ENCODE results near the gene RFTN1.
"Not testable (repeated sequence)": the region's sequence is repeated elsewhere in the genome, so short reads cannot be mapped to it uniquely, and the experiment has no call there.

Gene RFTN1

DNA sequence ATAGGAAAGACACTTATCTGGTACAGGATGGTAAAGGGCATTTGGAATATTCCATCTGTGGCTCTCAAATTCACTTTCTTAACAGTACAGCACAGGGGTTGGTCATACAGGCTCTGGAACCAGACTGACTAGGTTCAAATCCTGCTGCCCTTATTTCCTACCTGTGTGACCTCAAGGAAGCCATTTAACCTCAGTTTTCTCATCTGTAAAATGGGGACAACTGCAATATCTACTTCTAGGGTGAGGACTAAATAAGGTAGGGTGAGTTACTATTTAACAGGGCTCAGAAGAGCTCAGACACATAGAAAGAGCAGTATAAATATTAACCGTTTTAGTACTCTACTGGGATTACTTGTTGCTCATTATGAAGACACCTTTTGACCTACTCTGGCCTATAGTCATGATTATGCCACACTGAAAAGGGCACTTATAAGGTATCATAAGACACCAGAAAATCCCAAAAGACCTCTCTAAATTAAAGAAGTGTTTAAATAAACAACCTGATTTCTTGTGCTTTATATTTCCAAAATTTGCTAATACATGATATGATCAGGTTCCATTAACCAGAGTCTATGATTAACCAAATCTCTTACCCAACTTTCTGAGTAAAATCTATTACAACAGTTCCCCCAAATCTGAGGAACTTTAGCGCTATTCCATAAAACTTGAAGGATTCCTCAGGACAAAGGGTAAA lies 6.5 kb downstream of the RFTN1 start:
- DNase-seq: no peak

DNA sequence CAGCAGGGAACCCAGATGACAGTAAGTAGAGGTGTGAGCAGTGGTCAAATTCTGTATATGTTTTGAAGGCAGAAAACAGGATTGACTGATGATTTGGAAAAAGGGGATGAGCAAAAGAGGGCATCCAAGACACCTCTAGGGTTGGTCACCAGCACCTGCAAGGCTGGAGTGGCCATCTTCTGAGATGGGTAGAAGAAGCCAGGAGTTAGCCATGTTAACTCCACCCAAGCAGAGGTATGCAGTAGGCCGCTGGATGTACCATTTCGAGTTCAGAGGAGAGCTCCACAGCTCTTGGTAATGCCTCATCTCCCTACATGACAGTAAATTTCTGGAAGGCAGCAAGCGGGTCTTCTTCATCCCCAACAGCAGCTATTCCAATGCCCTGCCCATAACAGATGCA lies 7.0 kb downstream of the RFTN1 start:
- no peak for DNase-seq

DNA sequence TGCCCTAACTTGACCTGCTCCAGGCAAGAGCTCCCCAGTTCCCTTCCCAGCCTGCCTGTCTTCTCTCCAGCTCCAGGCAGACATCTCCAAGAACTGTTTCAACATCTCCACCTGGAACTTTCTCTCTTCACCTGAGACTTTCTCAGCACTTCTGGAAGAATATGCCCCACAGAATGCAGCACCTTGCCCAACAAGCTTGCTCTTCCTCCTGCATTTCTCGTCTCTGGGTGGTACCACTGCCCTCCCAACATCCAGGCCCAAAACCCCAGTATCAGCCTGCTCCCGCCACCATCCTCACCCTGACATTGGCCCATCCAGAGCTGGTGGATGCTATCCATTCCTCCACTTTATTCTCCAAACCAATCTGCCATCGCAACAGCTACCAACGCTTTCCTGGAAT lies 8.8 kb downstream of the RFTN1 start:
- no peak for DNase-seq

DNA sequence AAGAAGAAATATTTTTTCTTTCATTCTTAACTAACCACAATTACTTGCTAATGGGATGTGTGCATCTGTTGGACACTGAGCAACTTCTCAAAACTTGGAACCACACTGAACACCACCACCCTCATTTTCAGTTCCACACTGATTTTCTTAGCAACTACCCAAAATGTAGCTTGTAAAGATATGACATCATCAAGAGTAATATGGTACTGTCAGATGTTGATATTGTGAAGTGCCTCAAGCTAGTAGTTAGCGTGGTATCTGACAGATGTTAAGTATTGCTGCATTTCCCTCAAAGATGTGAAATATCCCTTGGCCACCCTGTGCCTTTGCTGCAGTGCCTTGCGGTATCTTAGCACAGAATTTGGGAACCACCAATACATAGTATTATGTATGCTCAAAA lies 9.3 kb downstream of the RFTN1 start:
- DNase-seq: no peak

DNA sequence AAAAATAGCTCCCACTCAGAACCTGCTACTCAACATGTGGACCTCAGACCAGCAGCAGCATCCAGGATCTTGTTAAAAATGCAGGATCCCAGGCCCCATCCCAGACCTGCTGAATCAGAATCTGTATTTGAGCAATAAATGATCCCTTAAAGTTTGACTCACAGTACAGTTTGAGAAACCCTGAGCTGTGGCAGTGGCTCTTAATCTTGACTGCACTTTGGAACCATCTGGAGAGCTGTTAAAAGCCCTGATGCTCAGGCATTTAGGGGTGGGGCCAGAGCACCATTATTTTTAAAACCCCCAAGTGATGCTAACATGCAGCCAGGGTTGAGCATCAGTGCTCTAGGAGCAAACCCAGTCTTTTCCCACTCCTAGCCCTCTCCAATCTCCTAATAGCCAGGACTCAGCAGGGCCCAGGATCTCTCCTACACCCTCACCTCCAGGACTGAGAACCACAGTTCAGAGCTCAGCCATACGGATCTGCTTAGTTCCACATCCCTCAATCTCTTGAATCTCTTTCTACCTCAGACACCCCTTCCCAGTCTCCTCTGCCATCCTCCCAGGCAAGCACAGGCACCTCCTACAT lies 10.2 kb downstream of the RFTN1 start:
- DNase-seq: no peak

DNA sequence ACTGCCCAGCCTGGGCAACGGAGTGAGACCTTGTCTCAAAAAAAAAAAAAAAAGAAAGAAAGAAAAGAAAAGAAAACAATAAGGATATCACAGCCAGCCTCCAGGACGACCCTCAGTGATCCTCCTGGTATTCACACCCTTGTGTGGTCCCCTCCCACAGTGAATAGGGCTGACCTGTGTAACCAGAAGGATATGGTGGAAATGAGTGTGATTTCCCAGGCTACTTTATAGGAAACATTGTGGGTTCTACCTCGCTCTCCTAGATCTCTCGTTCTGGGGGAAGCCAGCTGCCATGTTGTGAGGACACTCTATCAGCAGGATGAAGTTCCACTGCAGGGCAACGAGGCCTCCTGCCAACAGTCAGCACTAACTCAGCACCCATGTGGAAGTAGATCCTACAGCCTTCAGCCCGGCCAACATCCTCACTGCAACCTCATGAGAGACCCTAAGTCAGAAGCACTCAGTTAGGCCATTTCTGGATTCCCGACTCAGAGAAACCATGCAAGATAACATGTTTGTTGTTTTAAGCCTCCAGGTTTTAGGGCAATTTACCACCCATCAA lies 11.1 kb downstream of the RFTN1 start:
- no peak for DNase-seq

DNA sequence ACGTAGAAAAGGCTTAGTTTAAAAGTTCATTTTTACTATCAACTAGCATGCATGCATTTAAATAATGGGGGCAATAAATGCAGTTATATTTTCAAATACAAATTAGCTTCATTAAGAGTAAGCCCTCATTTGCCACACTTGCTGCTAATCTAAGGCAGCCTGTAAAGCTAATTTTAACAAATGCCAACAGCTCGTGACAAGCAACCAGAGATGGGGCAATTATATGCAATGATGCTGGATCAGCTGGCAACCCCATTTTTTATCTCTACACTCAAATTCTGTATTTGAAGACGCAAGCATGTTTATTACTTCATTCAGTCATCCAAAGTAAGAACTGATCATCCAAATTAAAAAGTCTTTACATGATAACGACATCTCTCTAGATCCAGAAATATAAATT lies 12.1 kb downstream of the RFTN1 start:
- no peak for DNase-seq

DNA sequence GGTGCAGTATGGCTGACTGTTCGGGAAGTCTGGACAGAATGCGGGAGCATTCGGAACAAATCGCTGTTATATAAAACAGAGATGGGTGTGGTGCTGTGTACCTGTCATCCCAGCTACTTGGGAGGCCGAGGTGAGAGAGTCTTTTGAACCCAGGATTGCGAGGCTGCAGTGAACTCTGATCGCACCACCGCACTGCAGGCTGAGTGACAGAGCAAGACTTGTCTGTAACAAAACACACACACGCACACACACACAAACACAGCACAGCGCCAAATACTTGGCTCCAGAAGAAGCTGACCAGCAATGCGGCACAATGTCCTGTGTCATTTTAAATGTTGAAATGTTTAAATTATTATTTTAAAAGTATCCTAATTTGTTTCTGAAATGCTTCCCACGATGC lies 12.6 kb downstream of the RFTN1 start:
- no peak for DNase-seq

DNA sequence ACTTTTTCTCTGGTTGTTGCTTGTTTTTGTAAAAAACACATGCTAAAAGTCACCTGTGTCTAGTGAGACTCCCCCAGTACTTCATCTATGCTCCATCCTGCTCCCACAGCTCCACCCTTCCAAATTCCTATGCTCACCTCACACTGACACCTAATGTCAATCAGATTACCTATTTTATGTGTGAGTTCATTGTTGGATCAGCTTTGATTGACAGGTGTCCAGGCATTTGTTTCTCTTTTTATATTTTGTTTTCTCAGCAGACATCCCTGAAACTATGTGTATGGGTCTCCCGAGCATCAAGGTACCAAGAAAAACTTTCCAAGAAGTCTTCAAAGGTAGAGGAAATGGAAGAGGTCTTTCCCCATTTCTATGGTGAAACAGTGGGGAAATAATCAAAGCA lies 13.4 kb downstream of the RFTN1 start:
- no peak for DNase-seq

DNA sequence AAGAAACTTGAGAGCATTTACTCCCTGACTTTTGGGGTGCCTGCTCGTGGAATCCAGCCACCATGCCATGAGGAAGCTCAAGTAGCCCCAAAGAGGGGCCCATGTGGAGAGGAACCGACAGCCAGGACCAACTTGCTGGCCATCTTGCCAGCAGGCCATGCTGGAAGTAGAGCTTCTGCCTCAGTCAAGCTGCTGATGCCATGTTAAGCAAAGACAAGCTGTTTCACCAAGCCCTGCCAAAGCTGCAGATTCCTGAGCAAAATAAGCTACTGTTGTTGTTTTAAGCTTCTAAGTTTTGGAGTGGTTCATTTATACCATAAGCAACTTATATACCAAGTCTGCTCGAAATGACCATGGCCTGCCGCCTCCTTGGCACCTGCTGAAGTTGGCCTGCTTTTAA lies 14.1 kb downstream of the RFTN1 start:
- no peak for DNase-seq

DNA sequence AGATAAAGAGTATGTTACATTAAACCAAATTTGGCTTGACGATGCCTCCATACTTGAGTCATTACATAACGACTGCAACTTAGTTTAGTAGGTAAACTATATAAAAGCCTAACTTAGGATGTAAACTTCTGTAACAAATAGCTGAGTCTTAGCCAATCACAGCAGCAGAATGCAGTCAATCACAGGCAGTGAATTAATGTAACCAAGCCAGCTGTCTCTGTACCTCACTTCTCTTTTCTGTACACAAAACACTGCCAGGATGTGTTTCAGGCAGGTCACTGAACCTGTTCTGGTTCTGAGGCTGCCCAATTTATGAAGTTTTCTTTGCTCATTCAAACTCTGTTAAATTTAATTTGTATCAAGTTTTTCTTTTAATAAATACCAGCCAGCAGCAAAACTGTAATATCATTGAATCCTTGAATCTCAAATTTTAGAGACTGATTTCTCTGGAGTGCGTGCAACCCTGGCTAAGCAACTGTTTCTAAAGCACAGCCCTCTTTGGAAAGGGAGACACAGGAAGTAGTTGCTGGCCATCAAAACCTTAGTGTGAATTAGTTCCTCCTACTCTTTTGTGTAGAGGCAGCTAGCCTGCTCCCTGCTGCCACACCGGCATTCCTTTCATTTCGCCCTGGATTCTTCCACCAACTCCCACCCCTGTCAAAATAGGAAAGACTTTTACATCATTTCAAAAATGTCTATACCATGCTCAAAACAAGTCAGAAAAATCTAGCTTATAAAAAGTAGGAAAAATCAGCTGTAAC lies 15.2 kb downstream of the RFTN1 start:
- no peak for DNase-seq

DNA sequence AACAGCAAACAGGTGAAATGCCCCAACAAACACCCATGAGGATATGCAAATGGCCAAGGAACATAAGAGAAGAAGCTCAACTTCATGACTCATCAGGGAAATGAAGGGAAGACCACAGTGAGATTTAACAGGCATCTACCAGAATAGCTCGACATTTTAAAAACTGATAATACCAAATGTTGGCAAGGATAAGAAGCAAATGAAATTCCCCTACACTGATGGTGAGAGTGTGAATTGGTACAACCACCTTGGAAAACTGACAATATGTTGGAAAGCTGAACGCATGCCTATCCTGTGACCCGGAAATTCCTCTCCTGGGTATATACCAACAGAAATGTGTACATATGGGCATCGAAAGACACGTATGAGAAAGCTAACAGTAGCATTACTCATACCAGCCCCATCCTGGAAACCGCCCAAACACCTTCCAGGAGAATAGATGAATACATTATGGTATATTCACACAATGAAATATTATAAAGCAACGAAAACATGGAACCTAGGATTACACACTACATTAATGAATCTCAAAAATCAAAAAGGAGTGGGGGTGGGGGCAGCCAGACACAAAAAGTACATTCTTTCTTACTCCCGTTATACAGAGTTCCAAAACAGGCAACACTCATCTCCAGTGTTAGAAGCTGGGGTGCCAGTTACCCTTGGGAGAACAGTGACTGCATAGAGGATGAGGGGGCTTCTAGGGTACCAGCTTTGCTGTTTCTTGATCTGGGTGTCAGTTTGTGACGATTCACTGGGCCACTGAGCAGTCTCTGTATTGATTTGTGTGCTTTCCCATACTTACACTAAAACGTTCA lies 16.9 kb downstream of the RFTN1 start:
- no peak for DNase-seq

DNA sequence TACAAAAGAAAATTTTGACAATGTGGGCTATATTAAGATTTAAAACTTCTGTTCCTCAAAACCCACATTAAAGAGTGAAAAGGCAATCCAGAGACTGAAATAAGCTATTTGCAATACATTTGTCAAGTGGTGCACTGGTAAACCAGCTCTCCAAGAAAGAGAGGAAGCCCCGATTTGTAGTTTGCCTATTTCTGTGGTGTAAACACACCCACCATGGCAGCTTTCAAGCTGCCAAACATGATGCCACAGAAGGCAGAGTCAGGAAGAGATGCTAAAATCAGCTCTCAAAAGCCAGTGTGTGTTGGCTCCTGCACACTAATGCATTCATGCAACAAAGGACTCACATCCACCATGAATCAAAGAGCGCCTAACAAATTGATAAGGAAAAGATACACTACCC lies 17.5 kb downstream of the RFTN1 start:
- DNase-seq: no peak

DNA sequence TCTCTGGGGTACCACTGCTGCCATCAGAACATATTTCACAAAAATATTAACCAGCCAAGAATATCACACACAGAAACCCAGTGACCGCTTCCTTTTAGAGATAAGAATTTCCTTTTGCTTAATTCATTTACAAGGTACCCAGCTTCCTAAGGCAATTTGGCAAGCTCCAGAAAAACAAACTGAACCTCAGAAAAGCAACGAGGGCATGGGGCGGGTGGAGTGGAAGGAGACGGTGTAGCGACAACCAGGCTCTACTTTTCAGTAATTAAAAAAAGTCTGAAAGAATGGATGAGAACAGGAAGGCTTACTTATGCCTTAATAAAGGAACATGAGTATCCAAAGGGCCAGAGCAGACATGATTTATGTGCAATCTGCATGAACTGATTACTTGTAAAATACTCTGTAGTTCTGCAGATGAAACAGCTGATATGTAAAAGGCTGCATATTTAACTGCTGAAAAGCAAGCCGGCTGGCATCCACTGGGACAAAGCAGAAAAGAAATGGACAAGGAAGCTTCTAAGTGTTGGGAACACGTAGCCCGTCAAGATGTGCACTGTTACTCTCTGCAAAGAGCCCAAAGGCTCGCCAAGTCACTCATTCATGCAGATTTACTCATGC lies 18.6 kb downstream of the RFTN1 start:
- DNase-seq: no peak

DNA sequence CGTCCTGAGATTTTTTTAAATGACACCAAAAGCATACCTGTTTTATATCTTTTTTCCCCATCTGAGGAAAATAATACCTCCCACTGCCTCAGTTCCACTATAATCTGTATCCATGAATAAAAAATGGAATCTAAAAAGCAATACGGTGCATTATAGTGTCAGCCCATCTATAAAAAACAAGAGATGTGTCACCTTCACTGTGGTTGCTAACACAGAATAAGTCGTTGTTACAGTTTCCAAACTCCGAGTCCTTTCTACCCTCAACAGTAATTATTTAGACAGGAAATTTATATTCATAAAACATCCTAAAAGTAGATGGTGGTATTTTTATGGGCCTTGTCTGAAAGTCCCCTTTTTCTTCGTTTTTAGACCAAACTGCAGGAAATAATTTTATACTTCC lies 19.4 kb downstream of the RFTN1 start:
- no peak for DNase-seq

DNA sequence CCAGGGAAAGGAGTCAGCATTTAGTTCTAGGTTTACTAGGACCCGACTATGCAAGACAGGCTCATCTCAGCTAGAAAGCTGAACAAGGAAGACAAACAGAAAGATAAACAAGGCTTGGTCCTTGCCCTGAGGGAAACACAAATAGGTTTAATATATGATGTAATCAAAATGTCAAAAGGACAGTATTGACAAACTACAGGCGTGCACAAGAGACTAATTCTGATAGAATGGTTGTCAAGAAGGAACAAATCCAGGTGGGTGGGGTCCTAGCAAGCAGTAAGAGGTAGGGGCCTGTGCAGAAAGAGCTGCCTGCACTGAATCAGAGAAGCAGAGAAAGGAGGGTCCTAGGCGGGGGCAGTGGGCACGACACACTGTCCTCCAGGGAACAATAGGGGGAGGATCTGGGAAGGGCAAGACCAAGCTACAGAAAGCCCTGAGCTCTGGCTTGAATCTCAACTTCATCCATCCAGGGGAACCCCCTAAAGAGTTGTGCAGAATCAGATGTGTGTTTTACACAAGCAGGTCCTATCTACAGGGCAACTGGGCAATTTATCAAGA lies 23.4 kb downstream of the RFTN1 start:
- DNase-seq: peak; percentile 25

DNA sequence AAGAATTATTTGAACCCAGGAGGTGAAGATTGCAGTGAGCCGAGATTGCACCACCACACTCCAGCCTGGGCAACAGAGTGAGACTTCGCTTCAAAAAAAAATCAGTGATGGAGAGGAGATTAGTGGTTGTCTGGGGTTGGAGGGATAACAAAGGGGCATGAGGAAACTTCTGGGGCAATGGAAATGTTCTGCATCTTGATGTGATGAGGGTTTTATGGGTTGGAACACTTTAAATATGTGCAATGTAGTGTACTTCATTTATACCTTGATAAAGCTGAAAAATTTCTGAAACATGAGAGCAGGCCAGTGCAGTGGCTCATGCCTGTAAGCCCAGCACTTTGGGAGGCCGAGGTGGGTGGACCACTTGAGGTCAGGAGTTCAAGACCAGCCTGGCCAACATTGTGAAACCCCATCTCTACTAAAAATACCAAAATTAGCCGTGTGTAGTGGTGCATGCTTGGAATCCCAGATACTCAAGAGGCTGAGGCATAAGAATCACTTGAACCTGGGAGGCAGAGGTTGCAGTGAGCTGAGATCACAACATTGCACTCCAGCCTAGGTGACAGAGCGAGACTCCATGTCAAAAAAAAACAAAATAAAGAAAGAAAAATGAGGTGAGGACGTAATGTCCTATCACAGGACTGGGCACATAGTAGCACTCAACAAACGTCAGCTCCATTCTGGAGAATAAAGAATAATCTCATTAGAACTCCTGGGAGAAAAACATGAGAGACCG lies 24.0 kb downstream of the RFTN1 start:
- not testable (repeated sequence) for DNase-seq

DNA sequence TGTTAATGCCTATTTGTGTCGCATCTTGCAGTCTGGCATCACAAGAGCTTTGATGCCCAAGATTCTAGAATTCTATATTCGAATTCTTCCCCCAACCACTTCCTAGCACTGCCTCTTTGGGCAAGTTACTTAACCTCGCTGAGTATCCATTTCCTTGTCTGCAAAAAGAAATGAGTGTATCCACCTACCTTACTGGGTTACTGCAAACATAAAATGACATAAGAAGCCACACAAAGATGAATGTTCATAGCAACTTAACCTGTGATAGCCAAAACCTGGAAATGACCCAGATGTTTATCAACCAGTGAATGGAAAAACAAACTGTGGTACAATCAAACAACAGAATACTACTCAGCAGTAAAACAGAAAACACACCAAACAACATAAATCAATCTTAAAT lies 24.9 kb downstream of the RFTN1 start:
- DNase-seq: no peak

DNA sequence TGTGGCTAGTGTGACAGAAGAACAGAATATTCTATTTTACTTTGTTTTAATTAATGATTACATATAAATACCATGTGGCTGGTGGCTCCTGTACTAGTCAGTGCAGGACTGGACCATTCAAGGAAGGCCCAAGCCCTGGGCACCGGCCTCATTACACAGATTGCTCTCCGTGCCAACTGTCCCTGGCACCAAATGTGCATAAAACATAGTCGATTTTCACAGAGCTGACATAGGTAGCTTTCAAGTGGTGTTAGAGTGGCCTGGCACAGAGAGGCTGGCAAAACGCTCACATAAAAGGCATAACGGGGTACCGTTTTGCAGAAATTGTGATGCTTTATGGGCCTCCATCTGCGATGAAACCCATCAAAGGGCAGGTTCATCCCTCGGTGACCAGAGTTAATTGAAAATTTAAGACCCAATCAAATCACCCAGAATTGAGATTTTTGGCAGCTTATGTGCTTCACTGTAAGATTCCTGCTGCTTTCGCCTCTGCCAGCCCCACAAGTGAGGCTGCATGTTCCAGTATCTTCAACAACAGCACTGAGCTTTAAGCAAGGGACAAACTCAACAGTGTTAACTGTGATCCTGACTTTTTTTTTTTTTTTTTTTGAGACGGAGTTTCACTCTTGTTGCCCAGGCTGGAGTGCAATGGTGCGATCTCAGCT lies 25.9 kb downstream of the RFTN1 start:
- no peak for DNase-seq

DNA sequence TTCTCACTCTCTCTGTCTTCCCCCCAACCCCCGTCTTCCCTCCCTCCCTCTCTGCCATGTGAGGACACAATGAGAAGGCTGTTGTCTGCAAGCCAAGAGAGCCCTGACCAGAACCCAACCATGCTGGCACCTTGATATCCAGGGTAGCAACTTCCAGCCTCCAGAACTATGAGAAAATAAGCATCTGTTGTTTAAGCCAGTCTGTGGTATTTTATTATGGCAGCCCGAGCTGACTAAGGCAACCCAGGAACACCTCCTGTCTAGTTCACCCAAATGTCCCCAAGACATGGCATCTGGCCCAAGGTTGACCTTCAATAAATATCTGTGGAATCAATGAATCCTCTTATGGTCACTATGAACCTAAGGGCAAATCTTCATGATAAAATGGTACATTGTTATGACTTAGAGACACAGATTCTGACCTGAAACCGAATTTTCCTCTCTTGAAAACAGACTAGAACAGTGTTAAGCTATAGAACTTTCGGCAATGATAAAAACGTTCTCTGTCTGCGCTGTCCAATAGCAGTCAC lies 26.5 kb downstream of the RFTN1 start:
- no peak for DNase-seq

DNA sequence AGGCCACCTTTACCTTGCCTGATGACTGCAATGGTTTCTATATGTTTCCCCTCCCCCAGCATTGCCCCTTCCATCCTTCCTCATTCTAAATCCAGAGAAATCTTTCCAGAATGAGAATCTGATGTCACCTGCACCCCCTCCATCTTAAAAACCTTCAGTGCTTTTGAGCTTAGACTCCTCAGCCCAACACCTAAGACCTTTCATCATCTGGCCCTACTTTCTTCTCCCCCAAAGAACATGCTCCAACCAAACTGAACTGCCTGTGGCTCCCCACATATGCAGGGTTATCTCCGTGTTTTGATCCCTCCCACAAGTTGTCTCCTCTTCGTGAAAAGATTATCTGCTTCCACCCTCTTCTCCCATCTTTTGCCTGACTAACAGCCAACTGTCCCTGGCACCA lies 27.3 kb downstream of the RFTN1 start:
- DNase-seq: no peak

All from DMS53 (cell line).